Psoas muscle (tissue), 8 donors: Measurements from ENCODE around the gene CDK17. TPM values are rescaled to one million over a fixed set of nuclear protein-coding genes. Genes with fewer than 3 reads are reported as not detected.

Experiments used
- ATAC-seq, 4 donors: fragments of 200-7000 bp; cut with Tn5 transposase; one replicate each; pipeline ENCODE4 v1.9.1; 2020; ENCODE audit warnings: moderate library complexity in 3 of 4, mild to moderate bottlenecking in 2 of 4
- DNase-seq, 2 donors: peaks; one replicate each; pipeline ENCODE4 v3.0.0-alpha.2; 2020
- H3K27ac ChIP-seq: fragments of 200-600 bp; one replicate; pipeline ENCODE4 v1.8.0; 2022
- H3K27me3 ChIP-seq, 3 donors: fragments of 200-600 bp in 1 of 3; one replicate each; pipeline versions ENCODE4 v1.6.1 to v1.8.0; 2013 to 2022; ENCODE audit warnings: low read length in 2 of 3, mild to moderate bottlenecking in 2 of 3, moderate library complexity in 1 of 3; ENCODE audit not compliant: insufficient read depth in 3 of 3
- H3K36me3 ChIP-seq, 2 donors: fragments of 200-600 bp in 1 of 2; one replicate each; pipeline versions ENCODE4 v1.6.1 to v1.8.0; 2013 to 2022; ENCODE audit warnings: low read depth in 1 of 2, mild to moderate bottlenecking in 1 of 2, moderate library complexity in 1 of 2; ENCODE audit not compliant: insufficient read depth in 1 of 2
- H3K4me1 ChIP-seq: fragments of 200-600 bp; one replicate; pipeline ENCODE4 v1.8.0; 2022
- H3K4me3 ChIP-seq: fragments of 200-600 bp; one replicate; pipeline ENCODE4 v1.8.0; 2022; ENCODE audit warnings: mild to moderate bottlenecking
- H3K9me3 ChIP-seq: fragments of 200-600 bp; one replicate; pipeline ENCODE4 v1.8.0; 2022
- CTCF ChIP-seq: fragments of 200-600 bp; IDR thresholded peaks from one replicate; pipeline ENCODE4 v1.8.0; 2022; ENCODE audit warnings: antibody characterized with exemption
- WGBS, 3 donors: extraction: QIAGEN DNeasy Blood & Tissue Kit; methylation state at CpG; one replicate each; pipeline versions ENCODE4 v1.1.6 to v1.1.7; 2013; 5-methylcytosine and 5-hydroxymethylcytosine counted together
- intact Hi-C, 2 donors: fragments of 100-400 bp; cut with DNase I; formaldehyde crosslinking; loops; one replicate each; pipeline versions ENCODE4 v1.11.0 to v1.14.2; 2022
- polyA plus RNA-seq, 3 donors: library from polyadenylated mRNA; stranded (reverse); fragments of 200-250 nt; gene quantifications; one replicate each; pipeline ENCODE4 v1.2.3, GENCODE V29; 2013
- total RNA-seq, 4 donors: library from RNA; stranded (reverse); fragmentation: NEBNext Ultra II Directional in 2 of 4; extraction: Animal tissue kit (Norgen Biotek cat#: 25700) in 2 of 4; gene quantifications; one replicate each; pipeline versions ENCODE4 v1.2.1 to v1.2.4, GENCODE V29; 2021 to 2023
- donor health status: healthy with polysubstance abuse.
- donor health status: DM: no; HTN: no; CAD: no; lungs with moderate emphysema.
- donor health status: Bipolar disorder and iron deficiency.
- donor health status: healthy.
- donor health status: DM: yes; HTN: yes; CAD: no.
- donor health status: DM: no; HTN: no; CAD: no.
- donor health status: DM: no; HTN: no; CAD: no.
- donor health status: DM: yes; HTN: yes; CAD: no.

Gene CDK17
- total and polyA plus RNA-seq, 7 donors = 7.2 to 21.4 (median 13.3) TPM

- DNase-seq (no peak), ATAC-seq (no peak)
- 84 to 94% (median 88%) methylated on average over 3 of the region's 3 CpGs for WGBS, 3 donors
- Histone ChIP-seq H3K4me3 (no peak overlapping the region), H3K9me3 (no peaks in the 10 kb centered on the region), H3K36me3 (no peaks in the 10 kb centered on the region), H3K27ac (no peak overlapping the region), H3K4me1 (no peaks in the 10 kb centered on the region), H3K27me3 (no peaks in the 10 kb centered on the region)
- no peak for TF ChIP-seq CTCF
- intact Hi-C loops = no loop called here
Measured at GRCh38 chr12:96425951-96426350, 25.7 kb upstream of the CDK17 start.

GRCh38 chr12:96425321-96425720 lies 25.1 kb upstream of the CDK17 start:
- ATAC-seq = no peak
- H3K4me1 ChIP-seq = no peaks in the 10 kb centered on the region
- WGBS, 3 donors = 79 to 90% (median 88%) methylated on average over 3 of the region's 3 CpGs
- no peak for DNase-seq
- no peak for TF ChIP-seq CTCF
- intact Hi-C loops = no loop called here
- H3K36me3 ChIP-seq = no peaks in the 10 kb centered on the region
- H3K27me3 ChIP-seq = no peaks in the 10 kb centered on the region
- H3K27ac ChIP-seq = no peak overlapping the region
- H3K9me3 ChIP-seq = no peaks in the 10 kb centered on the region
- H3K4me3 ChIP-seq = no peak overlapping the region

- no peak for TF ChIP-seq CTCF
- DNase-seq (no peak), ATAC-seq (no peak)
- 91 to 97% (median 95%) methylated on average over 3 of the region's 3 CpGs for WGBS, 3 donors
- no peak overlapping the region for H3K4me3 ChIP-seq
- intact Hi-C loops = no loop called here
- no peaks in the 10 kb centered on the region for H3K36me3 ChIP-seq
- H3K9me3 ChIP-seq = no peaks in the 10 kb centered on the region
- no peaks in the 10 kb centered on the region for H3K27me3 ChIP-seq
- no peak overlapping the region for H3K27ac ChIP-seq
- H3K4me1 ChIP-seq = no peaks in the 10 kb centered on the region
Measured at GRCh38 chr12:96424601-96425000, 24.4 kb upstream of the CDK17 start.

GRCh38 chr12:96422192-96422591 lies 22.0 kb upstream of the CDK17 start:
- H3K4me3 ChIP-seq = no peak overlapping the region
- H3K27me3 ChIP-seq = no peaks in the 10 kb centered on the region
- H3K36me3 ChIP-seq = no peaks in the 10 kb centered on the region
- DNase-seq (no peak), ATAC-seq (no peak)
- H3K9me3 ChIP-seq = no peaks in the 10 kb centered on the region
- H3K4me1 ChIP-seq = no peaks in the 10 kb centered on the region
- 50 to 52% (median 51%) methylated on average over 2 of the region's 2 CpGs for WGBS, 3 donors
- no peak for TF ChIP-seq CTCF
- intact Hi-C loops = no loop called here
- no peak overlapping the region for H3K27ac ChIP-seq

- Histone ChIP-seq H3K9me3 (no peaks in the 10 kb centered on the region), H3K4me1 (no peaks in the 10 kb centered on the region), H3K4me3 (peak overlapping the region; percentile 34), H3K36me3 (no peaks in the 10 kb centered on the region), H3K27me3 (no peaks in the 10 kb centered on the region), H3K27ac (no peak overlapping the region)
- DNase-seq (no peak), ATAC-seq (no peak)
- TF ChIP-seq CTCF = no peak
- intact Hi-C loops = no loop called here
- 67 to 74% (median 73%) methylated on average over 6 of the region's 6 CpGs for WGBS, 3 donors
Measured at GRCh38 chr12:96421014-96421413, 20.8 kb upstream of the CDK17 start.
